Stimulated activated CD8-positive, alpha-beta memory T cell treated with anti-CD3 and anti-CD28 coated beads, Interleukin-15, amount 100 ng/mL, for 24 hours (primary cell): Measurements from ENCODE around the gene RARB.

Experiments
- DNase-seq: peaks from one replicate; pipeline ENCODE4 v3.0.0-alpha.2; 2020; ENCODE audit warnings: low read depth

RARB gene

GRCh38 chr3:25555695-25556437 lies 127.8 kb downstream of the RARB start:
- no peak for DNase-seq

- DNase-seq = no peak
These were observed 128.4 kb downstream of the RARB start for GRCh38 chr3:25556447-25556846.

- DNase-seq = no peak
These were observed 129.6 kb downstream of the RARB start for GRCh38 chr3:25557694-25558093.

- DNase-seq = no peak
These were observed 130.1 kb downstream of the RARB start for GRCh38 chr3:25558121-25558520.

GRCh38 chr3:25558796-25559195 lies 130.7 kb downstream of the RARB start:
- no peak for DNase-seq

- DNase-seq = no peak
These were observed 135.5 kb downstream of the RARB start for GRCh38 chr3:25563601-25564000.

GRCh38 chr3:25564075-25564474 lies 136.0 kb downstream of the RARB start:
- no peak for DNase-seq

- no peak for DNase-seq
These were observed 137.7 kb downstream of the RARB start for GRCh38 chr3:25565807-25566206.

GRCh38 chr3:25566358-25566920 lies 138.4 kb downstream of the RARB start:
- DNase-seq = no peak

GRCh38 chr3:25567388-25567787 lies 139.3 kb downstream of the RARB start:
- DNase-seq = no peak

- no peak for DNase-seq
These were observed 139.9 kb downstream of the RARB start for GRCh38 chr3:25567806-25568524.

- DNase-seq = no peak
These were observed 140.5 kb downstream of the RARB start for GRCh38 chr3:25568525-25569078.

GRCh38 chr3:25571285-25571684 lies 143.2 kb downstream of the RARB start:
- DNase-seq = no peak

- no peak for DNase-seq
These were observed 144.3 kb downstream of the RARB start for GRCh38 chr3:25572336-25572735.

GRCh38 chr3:25572919-25573385 lies 144.9 kb downstream of the RARB start:
- DNase-seq = no peak

GRCh38 chr3:25573386-25574171 lies 145.5 kb downstream of the RARB start:
- DNase-seq = no peak

GRCh38 chr3:25574172-25574765 lies 146.2 kb downstream of the RARB start:
- DNase-seq = no peak

GRCh38 chr3:25575001-25575400 lies 146.9 kb downstream of the RARB start:
- no peak for DNase-seq

GRCh38 chr3:25576146-25576545 lies 148.1 kb downstream of the RARB start:
- no peak for DNase-seq

- no peak for DNase-seq
These were observed 148.9 kb downstream of the RARB start for GRCh38 chr3:25576831-25577454.

GRCh38 chr3:25578059-25578458 lies 150.0 kb downstream of the RARB start:
- no peak for DNase-seq
